ENCODE measurements around the gene TMEM245.
A peak's percentile ranks its signal among the peaks of the same experiment; 100 is the strongest.

The TMEM245 gene

GRCh38 chr9:109012876-109013678 lies 106.7 kb downstream of the TMEM245 start, which contains the start of gene CTNNAL1:
TSS of gene CTNNAL1 (minus strand) at chr9:109013499. CDS start at chr9:109013442, 57 bp downstream.
- peak; percentile 62 for TF ChIP-seq POLR2A (IDR thresholded peaks at IDR 0.05; ENCODE audit: low read length)
- no peak for TF ChIP-seq GATA1 (IDR thresholded peaks at IDR 0.05; ENCODE audit: low read depth, low read length)
- peak; percentile 94 to 97 for DNase-seq

DNA sequence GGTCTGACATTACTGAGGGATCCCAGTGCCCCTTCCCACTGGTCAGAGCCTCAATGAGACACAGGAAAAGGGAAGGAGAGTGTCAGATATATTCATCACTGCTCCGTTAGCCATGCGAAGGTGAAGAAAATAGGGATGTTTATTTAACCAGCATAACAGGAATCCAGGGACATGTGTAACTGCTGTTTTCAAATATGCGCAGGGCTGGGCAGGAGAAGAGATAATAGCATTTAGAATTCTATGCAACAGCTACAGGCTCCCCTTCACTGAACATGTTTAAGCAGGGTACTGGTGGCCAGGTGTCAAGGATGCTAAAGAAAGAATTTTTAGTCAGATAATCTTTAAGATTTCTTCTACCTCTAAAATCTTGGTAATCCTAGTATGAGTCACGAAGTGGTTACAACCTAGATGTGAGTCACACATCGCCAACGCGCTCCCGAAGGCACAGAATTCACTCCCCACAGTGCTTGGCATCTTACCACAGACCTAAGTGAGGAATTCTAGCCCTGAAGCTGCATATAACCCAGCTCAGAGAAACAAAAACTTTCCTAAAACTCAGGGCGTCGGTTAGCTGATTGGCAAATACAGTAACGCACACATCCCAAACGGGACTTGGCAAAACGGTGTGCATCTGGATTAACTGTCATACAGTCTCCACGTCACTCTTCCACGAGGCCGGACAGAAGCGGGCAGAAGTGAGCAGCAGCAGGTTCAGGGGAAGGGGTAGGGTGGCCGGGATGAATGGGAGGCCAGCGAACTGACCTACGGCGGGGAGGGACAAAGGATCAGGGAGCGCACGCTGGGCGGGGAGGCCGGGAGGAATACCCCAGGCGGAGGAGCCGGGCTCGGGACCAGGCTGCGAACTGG lies 107.5 kb downstream of the TMEM245 start:
- no peak for TF ChIP-seq POLR2A (IDR thresholded peaks at IDR 0.05; ENCODE audit: low read length)
- DNase-seq: peak; percentile 77 to 88

- no peak for DNase-seq
- no peak for TF ChIP-seq POLR2A (IDR thresholded peaks at IDR 0.05; ENCODE audit: low read length)
- no peak for TF ChIP-seq GATA1 (IDR thresholded peaks at IDR 0.05; ENCODE audit: low read depth, low read length)
Observed at GRCh38 chr9:109011231-109011671, 108.5 kb downstream of the TMEM245 start.

DNA sequence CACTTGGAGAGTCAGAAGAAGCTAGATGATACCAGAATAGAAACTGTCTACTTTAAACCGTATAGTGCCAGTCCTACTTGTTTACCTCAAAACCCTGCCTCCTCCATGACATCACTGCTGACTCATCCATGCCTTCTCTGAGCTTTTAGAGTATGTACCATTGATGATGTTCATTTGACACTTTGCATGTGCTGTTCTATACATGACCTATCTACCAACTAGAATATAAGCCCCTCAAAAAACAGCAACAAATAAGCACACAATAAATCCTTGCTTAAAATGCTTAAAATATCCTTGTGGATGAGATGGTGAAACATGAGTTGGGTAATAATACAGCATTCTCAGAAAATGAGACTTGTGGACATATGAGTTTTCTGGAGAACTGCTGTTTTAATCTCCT lies 109.0 kb downstream of the TMEM245 start:
- peak; percentile 87 to 94 for DNase-seq
- TF ChIP-seq POLR2A (IDR thresholded peaks at IDR 0.05; ENCODE audit: low read length) (peak; percentile 18), GATA1 (IDR thresholded peaks at IDR 0.05; ENCODE audit: low read depth, low read length) (no peak)

DNA sequence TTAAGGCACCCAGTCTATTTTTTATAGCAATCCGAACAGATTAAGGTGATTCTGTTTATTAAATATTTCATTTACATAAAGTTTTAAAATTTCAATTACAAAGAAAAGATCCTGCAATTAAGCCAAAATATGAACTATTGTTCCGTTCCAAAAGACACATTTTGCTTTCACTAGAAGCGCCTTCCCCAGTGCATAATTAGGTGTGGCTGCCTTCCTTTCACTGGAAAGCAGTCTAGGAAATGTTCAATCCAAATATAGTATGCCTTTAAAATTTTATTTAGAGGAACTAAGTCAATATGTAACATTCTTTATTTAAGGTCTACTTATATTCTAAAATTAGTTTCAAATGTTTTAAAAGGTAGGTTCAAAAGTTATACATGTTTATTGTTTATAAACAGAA lies 114.1 kb downstream of the TMEM245 start:
- no peak for TF ChIP-seq GATA1 (IDR thresholded peaks at IDR 0.05; ENCODE audit: low read depth, low read length)
- no peak for TF ChIP-seq POLR2A (IDR thresholded peaks at IDR 0.05; ENCODE audit: low read length)
- DNase-seq: no peak

GRCh38 chr9:109003116-109003515 lies 116.6 kb downstream of the TMEM245 start:
- TF ChIP-seq POLR2A (IDR thresholded peaks at IDR 0.05; ENCODE audit: low read length) (no peak), GATA1 (IDR thresholded peaks at IDR 0.05; ENCODE audit: low read depth, low read length) (no peak)
- DNase-seq: no peak

DNA sequence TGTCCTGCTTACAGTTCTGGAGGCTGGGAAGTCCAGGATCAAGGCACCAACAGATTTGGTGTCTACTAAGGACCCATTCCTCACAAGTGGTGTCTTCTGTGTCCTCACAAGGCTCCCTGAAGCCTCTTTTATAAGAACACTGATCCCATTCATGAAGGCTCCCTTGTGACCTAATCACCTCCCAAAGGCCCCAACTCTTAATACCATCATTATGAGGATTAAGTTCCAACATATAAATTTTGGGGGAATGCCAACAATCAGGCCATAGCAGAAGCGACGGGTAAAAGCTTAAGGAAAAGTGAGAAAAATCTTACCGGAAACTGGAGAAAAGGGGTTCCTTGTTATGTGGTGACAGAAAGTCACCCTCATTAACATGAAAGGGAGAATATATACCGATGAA lies 117.6 kb downstream of the TMEM245 start:
- DNase-seq: no peak
- no peak for TF ChIP-seq POLR2A (IDR thresholded peaks at IDR 0.05; ENCODE audit: low read length)
- no peak for TF ChIP-seq GATA1 (IDR thresholded peaks at IDR 0.05; ENCODE audit: low read depth, low read length)

GRCh38 chr9:109001275-109001676 lies 118.5 kb downstream of the TMEM245 start:
- TF ChIP-seq POLR2A (IDR thresholded peaks at IDR 0.05; ENCODE audit: low read length): no peak
- TF ChIP-seq GATA1 (IDR thresholded peaks at IDR 0.05; ENCODE audit: low read depth, low read length): no peak
- no peak for DNase-seq

- DNase-seq: no peak
- TF ChIP-seq POLR2A (IDR thresholded peaks at IDR 0.05; ENCODE audit: low read length) (no peak), GATA1 (IDR thresholded peaks at IDR 0.05; ENCODE audit: low read depth, low read length) (no peak)
Observed at GRCh38 chr9:108997112-108997511, 122.6 kb downstream of the TMEM245 start.

DNA sequence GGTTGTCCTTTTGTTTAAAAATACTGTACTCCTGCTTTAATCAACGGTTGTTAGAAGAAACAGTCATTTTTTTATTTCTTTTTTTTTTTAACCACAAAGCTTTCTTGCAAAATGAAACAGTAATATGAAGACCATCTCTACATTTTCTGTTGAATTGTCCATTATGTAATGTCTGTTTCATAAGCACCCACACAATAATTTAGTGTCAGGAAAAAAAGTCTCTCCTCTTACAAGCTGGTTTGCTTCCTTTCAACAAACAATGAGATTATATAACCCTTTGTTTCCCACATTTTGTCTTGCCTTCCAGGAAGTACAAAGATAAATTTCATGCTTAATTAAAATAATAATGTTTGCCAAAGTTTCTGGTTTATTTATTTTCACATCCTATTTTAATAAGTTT lies 123.1 kb downstream of the TMEM245 start:
- no peak for DNase-seq
- TF ChIP-seq POLR2A (IDR thresholded peaks at IDR 0.05; ENCODE audit: low read length) (no peak), GATA1 (IDR thresholded peaks at IDR 0.05; ENCODE audit: low read depth, low read length) (no peak)

DNA sequence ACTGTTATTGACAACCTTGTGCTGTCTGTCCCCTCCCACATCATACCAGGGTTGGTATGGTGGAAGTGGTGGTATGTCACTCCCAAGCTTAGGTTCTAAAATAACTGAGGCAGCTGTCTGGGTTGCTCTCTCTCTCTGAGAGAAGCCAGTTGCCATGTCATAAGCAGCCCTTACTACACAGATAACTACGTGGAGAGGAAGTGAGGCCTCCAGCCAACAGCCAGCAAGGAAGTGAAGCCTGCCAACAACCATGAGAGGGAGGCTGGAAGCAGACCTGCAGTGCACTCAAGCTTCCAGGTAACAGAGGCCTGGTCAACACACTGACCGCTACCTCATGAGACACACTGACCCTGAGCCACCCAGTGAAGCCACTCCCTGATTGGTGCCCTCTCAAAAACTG lies 125.1 kb downstream of the TMEM245 start:
- TF ChIP-seq POLR2A (IDR thresholded peaks at IDR 0.05; ENCODE audit: low read length): no peak
- no peak for TF ChIP-seq GATA1 (IDR thresholded peaks at IDR 0.05; ENCODE audit: low read depth, low read length)
- DNase-seq: peak; percentile 38 to 61

GRCh38 chr9:108991479-108991878 lies 128.3 kb downstream of the TMEM245 start:
- no peak for DNase-seq
- TF ChIP-seq GATA1 (IDR thresholded peaks at IDR 0.05; ENCODE audit: low read depth, low read length): no peak
- TF ChIP-seq POLR2A (IDR thresholded peaks at IDR 0.05; ENCODE audit: low read length): no peak

GRCh38 chr9:108983885-108984284 lies 135.9 kb downstream of the TMEM245 start:
- DNase-seq: no peak
- TF ChIP-seq GATA1 (IDR thresholded peaks at IDR 0.05; ENCODE audit: low read depth, low read length) (no peak), POLR2A (IDR thresholded peaks at IDR 0.05; ENCODE audit: low read length) (no peak)

- TF ChIP-seq GATA1 (IDR thresholded peaks at IDR 0.05; ENCODE audit: low read depth, low read length) (no peak), POLR2A (IDR thresholded peaks at IDR 0.05; ENCODE audit: low read length) (no peak)
- no peak for DNase-seq
Observed at GRCh38 chr9:108980893-108981292, 138.9 kb downstream of the TMEM245 start.
